Progenitor cell of endocrine pancreas (in vitro differentiated cells): ENCODE measurements around the gene PIH1D2. TPM values are rescaled to one million over a fixed set of nuclear protein-coding genes. Genes with fewer than 3 reads are reported as not detected.
"Not testable (repeated sequence)": the region's sequence is repeated elsewhere in the genome, so short reads cannot be mapped to it uniquely, and the experiment has no call there.

Experiments
- DNase-seq: peaks from one replicate; pipeline ENCODE4 v3.0.0; 2021; ENCODE audit warnings: low spot score; ENCODE audit not compliant: unreplicated experiment
- H3K27ac Mint-ChIP-seq: 2 replicates; pipeline ENCODE4 v1.8.0; 2021; ENCODE audit warnings: mild to moderate bottlenecking, moderate library complexity, mixed read lengths
- H3K27me3 Mint-ChIP-seq: 2 replicates; pipeline ENCODE4 v1.8.0; 2021; ENCODE audit warnings: mixed read lengths
- H3K36me3 Mint-ChIP-seq: 2 replicates; pipeline ENCODE4 v1.8.0; 2022; ENCODE audit warnings: mixed read lengths; ENCODE audit not compliant: insufficient read depth
- H3K4me1 Mint-ChIP-seq: 2 replicates; pipeline ENCODE4 v1.8.0; 2021; ENCODE audit warnings: low read depth, mixed read lengths
- H3K4me3 Mint-ChIP-seq: 2 replicates; pipeline ENCODE4 v1.8.0; 2021; ENCODE audit warnings: low read depth, mild to moderate bottlenecking, moderate library complexity, mixed read lengths
- H3K9me3 Mint-ChIP-seq: 2 replicates; pipeline ENCODE4 v1.8.0; 2021; ENCODE audit warnings: low read depth, mixed read lengths
- CTCF ChIP-seq: fragments of 200-600 bp; sonication (generic); IDR thresholded peaks from one replicate; pipeline ENCODE4 v1.5.0; 2021; ENCODE audit warnings: antibody characterized with exemption, mild to moderate bottlenecking; ENCODE audit not compliant: unreplicated experiment
- total RNA-seq: library from RNA; stranded (reverse); gene quantifications from 2 replicates; pipeline ENCODE4 v1.2.1, GENCODE V29; 2021

Gene PIH1D2
- total RNA-seq, 1 donor from 2014 or later = 6.2 TPM

GRCh38 chr11:112097734-112098528 lies 24.1 kb upstream of the PIH1D2 start:
- H3K4me3 Mint-ChIP-seq = no peak overlapping the region
- no peak for DNase-seq
- H3K27ac Mint-ChIP-seq = no peak overlapping the region
- H3K9me3 Mint-ChIP-seq = no peaks in the 10 kb centered on the region
- no peaks in the 10 kb centered on the region for H3K4me1 Mint-ChIP-seq
- no peaks in the 10 kb centered on the region for H3K27me3 Mint-ChIP-seq
- peaks cover 2% of the 10 kb centered on the region for H3K36me3 Mint-ChIP-seq
- TF ChIP-seq CTCF = no peak

GRCh38 chr11:112096194-112096593 lies 22.4 kb upstream of the PIH1D2 start:
- no peak overlapping the region for H3K27ac Mint-ChIP-seq
- no peak overlapping the region for H3K4me3 Mint-ChIP-seq
- H3K9me3 Mint-ChIP-seq = no peaks in the 10 kb centered on the region
- no peaks in the 10 kb centered on the region for H3K4me1 Mint-ChIP-seq
- no peak for DNase-seq
- TF ChIP-seq CTCF = no peak
- no peaks in the 10 kb centered on the region for H3K27me3 Mint-ChIP-seq
- peaks cover 11% of the 10 kb centered on the region for H3K36me3 Mint-ChIP-seq

DNA sequence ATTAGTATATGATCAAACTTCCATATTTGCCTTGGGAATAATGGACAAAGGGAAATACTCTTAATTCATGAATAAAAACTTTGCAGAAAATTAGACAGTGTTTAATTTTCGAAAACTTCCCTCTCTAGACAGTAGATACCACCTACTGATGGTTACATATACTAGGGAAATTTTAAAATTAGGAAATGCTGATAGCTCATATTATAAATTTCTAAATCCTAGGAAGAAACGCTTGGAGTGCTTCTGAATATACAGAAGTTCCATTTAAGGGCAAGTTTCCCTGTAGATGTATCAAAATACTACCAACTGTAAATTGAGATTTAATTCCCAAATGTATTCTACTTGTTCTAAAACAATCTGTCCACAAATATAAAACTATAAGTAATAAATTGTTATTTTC lies 21.5 kb upstream of the PIH1D2 start:
- H3K4me1 Mint-ChIP-seq, H3K9me3 Mint-ChIP-seq, DNase-seq, H3K27ac Mint-ChIP-seq, H3K4me3 Mint-ChIP-seq, H3K27me3 Mint-ChIP-seq: not testable (repeated sequence)
- H3K36me3 Mint-ChIP-seq = peaks cover 16% of the 10 kb centered on the region

GRCh38 chr11:112087212-112087611 lies 13.4 kb upstream of the PIH1D2 start:
- TF ChIP-seq CTCF = no peak
- no peak for DNase-seq
- Mint-ChIP-seq H3K36me3 (peaks cover 43% of the 10 kb centered on the region), H3K4me3 (peak overlapping the region; percentile 100), H3K9me3 (no peaks in the 10 kb centered on the region), H3K4me1 (peaks cover 31% of the 10 kb centered on the region), H3K27me3 (no peaks in the 10 kb centered on the region), H3K27ac (peak overlapping the region; percentile 98)

- peaks cover 31% of the 10 kb centered on the region for H3K4me1 Mint-ChIP-seq
- H3K4me3 Mint-ChIP-seq = peak within 1 kb of the TSS; percentile 100
- peak; percentile 95 for DNase-seq
- peaks cover 42% of the 10 kb centered on the region for H3K36me3 Mint-ChIP-seq
- H3K27ac Mint-ChIP-seq = peak within 1 kb of the TSS; percentile 98
- TF ChIP-seq CTCF = peak; percentile 36
- no peaks in the 10 kb centered on the region for H3K9me3 Mint-ChIP-seq
- H3K27me3 Mint-ChIP-seq = no peaks in the 10 kb centered on the region
These were observed 12.8 kb upstream of the PIH1D2 start, which contains the start of the genes SDHD and TIMM8B for GRCh38 chr11:112086422-112087191. Gene SDHD, plus strand, starts transcription at chr11:112086873. Its CDS starts 35 bp downstream, at chr11:112086908. Gene TIMM8B, minus strand, starts transcription at chr11:112086756. Its CDS starts 33 bp downstream, at chr11:112086723.
